ENCODE data around the gene DIAPH3.

GRCh38 chr13:59970847-59971246 lies 192.9 kb downstream of the DIAPH3 start:
- TF ChIP-seq, protein P1, sequence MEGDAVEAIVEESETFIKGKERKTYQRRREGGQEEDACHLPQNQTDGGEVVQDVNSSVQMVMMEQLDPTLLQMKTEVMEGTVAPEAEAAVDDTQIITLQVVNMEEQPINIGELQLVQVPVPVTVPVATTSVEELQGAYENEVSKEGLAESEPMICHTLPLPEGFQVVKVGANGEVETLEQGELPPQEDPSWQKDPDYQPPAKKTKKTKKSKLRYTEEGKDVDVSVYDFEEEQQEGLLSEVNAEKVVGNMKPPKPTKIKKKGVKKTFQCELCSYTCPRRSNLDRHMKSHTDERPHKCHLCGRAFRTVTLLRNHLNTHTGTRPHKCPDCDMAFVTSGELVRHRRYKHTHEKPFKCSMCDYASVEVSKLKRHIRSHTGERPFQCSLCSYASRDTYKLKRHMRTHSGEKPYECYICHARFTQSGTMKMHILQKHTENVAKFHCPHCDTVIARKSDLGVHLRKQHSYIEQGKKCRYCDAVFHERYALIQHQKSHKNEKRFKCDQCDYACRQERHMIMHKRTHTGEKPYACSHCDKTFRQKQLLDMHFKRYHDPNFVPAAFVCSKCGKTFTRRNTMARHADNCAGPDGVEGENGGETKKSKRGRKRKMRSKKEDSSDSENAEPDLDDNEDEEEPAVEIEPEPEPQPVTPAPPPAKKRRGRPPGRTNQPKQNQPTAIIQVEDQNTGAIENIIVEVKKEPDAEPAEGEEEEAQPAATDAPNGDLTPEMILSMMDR (IDR thresholded peaks at IDR 0.05): no peak
- no peak for TF ChIP-seq POLR2A (IDR thresholded peaks at IDR 0.05)
